GM19035 (cell line): ENCODE measurements around the gene NPTN.

Experiments used
- ATAC-seq: cut with Tn5 transposase; IDR thresholded peaks from one replicate; pipeline ENCODE4 v1.9.1; 2021; ENCODE audit not compliant: unreplicated experiment

NPTN gene

GRCh38 chr15:73633991-73634495 lies 854 bp upstream of the NPTN start:
- no peak for ATAC-seq

- no peak for ATAC-seq
Measured at GRCh38 chr15:73632670-73633058, 525 bp downstream of the NPTN start.

DNA sequence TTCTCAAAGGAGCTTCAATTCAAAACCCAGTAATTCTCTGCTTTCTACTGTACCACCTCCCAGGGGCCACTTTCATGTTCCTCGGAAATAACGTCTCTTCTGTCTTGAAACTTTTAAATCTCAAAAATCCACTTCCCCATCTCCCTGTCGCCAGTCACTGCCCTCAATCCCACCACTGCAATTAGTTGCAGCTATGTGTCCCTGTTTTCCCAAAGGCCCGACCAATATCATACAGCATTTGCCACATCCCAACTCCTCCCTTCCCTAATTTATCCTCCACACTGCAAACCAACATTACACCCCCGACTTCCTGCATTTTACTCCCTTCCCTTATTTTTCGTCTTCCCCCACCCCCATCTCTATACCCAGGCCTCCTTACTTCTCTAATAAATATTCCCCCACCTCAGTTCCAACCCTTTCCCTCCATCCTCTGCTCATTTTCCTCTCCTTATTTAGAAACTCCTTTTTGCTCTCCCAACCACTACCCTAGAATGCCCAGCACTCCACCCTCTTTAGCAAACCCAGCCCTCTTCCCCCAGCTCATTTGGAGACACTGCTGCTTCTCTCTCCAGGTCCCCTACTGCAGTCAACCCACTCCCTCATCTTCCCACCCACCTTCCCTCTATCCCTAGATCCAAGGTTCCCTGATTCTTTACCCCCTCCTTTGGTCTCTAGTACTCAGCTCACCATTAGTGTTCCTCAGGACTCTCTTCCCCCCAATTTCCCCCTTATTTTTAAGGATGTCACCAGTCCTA lies 1.1 kb downstream of the NPTN start:
- ATAC-seq = no peak

GRCh38 chr15:73630921-73631362 lies 2.2 kb downstream of the NPTN start:
- no peak for ATAC-seq

- ATAC-seq = no peak
Measured at GRCh38 chr15:73629798-73630429, 3.3 kb downstream of the NPTN start.

GRCh38 chr15:73628976-73629797 lies 4.0 kb downstream of the NPTN start:
- no peak for ATAC-seq

GRCh38 chr15:73628102-73628501 lies 5.1 kb downstream of the NPTN start:
- no peak for ATAC-seq

DNA sequence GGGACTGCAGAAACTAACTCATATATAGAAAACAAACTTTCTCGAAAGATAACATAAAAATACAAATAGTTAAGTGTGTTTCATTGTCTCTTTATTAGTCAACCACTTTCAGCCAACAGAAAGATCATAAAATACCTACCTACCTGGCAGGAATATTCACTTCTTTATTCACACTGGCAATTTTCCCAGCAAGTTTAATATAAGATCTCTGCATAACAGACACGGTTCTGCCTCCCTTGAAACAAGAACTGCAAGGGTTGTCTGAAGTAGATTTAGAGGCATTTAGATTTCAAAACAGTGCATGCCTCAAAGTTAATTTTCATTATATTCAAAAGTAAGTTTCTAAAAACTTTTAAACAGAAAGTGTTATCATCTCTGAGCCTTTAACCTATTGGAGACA lies 7.1 kb downstream of the NPTN start:
- no peak for ATAC-seq

DNA sequence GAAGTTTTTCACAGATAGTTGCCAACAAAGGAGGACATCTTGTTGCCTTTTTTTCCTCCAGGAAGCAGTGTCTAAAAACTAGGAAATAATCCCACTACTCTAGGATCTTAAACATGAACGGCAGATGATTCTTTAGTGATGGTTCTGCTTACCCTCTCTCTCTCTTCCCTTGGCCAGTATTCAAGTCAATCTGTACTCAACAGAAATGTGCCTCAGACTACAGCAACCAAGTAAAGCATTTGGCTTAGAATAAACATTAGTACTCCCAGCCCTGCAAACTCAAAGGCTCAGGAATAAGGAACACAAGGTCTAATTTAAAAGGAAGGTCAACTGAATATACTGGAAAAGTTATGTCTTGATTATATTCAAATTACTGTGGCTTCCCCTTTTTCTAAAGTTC lies 8.7 kb downstream of the NPTN start:
- no peak for ATAC-seq

GRCh38 chr15:73621286-73621826 lies 11.8 kb downstream of the NPTN start:
- no peak for ATAC-seq

DNA sequence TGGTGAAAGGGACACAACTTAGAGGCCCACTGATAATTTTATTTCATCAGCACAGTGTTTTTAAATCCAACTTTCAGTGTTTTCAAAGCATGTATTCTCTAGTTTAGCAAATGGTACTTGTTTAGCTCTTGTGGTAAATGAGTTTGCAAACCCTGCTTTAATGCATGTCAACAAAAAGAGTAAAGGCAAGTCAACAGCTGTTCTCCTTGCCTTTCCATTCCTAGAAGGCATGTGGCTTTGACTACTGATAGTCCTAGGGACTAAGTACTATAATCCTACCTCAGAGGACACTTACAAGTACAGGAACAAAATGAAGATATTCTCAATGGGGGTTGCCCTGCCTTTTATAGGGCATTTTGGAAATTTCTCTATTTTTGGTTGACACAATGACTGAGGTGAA lies 13.1 kb downstream of the NPTN start:
- ATAC-seq = no peak

DNA sequence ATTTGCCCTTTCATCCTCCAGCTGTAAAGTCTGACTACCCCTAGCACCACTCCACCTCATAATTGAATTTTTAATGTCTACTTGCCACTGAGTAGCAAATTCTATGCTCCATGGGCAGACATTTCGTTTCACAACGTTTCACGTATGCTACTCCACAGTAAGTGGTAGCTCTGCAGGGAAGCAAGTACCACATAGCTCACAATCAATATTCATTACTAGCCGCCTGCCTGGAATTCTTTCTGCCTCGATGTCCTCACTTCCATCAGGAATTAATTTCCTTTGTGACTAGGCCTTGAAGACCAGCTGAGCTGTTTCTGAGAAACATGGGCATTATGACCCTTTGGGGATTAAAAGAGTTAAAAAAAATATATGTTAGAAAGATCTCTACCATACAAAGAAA lies 15.3 kb downstream of the NPTN start:
- no peak for ATAC-seq

DNA sequence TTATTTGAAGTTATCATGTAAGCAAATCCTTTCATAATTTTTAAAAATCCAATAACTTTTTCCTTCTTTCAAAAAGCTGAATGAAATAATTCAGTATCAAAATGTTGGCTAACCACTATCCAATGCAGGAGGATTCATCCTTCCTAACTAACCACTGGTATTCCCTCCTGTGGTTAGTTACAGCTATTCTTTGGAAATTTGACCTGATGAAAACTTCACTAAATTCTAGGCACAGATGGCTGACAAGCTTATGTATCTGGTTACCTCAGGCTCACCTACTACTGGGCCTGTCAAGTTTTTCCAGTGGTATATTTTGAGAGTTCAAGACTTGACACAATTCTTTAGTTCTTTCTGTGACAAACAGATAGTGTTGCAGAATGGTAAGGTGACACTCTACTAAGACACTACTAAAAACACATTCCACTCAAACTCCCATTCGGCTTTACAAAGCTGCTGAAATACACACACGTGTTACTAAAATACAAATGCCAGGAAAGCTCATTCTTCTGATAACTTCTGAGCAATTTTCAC lies 15.8 kb downstream of the NPTN start:
- no peak for ATAC-seq

GRCh38 chr15:73608941-73609340 lies 24.2 kb downstream of the NPTN start:
- no peak for ATAC-seq

GRCh38 chr15:73608475-73608874 lies 24.7 kb downstream of the NPTN start:
- no peak for ATAC-seq

- ATAC-seq = no peak
Measured at GRCh38 chr15:73607843-73608242, 25.3 kb downstream of the NPTN start.

GRCh38 chr15:73607405-73607804 lies 25.8 kb downstream of the NPTN start:
- no peak for ATAC-seq

DNA sequence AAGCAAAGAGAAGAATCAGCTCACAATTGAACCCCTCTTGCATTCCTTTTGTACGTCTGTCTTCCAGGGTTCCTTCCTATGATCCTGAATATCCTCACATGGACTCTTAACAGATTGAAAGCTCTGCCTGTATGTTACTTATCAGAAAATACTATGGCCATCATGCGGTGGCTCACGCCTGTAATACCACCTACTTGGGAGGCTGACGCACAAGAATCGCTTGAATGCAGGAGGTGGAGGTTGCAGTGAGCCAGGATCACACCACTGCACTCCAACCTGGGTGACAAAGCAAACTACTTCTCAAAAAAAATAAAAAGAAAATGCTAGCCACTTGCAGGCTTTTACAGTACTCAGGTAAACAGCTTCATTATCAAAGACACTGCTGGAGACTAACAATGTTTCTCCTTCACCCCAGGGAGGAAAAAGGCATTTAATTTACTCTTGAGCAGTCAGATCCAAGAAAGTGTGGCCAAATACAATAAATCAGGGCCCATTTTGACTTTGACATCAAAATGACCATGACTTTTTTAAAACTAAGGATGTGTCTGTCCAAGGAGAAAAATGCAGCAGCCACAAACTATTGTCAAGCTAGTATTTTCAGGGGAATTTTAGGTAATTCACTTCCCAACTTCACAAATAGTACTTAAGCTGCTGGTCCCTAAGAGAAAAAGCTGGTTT lies 27.3 kb downstream of the NPTN start:
- ATAC-seq = no peak

DNA sequence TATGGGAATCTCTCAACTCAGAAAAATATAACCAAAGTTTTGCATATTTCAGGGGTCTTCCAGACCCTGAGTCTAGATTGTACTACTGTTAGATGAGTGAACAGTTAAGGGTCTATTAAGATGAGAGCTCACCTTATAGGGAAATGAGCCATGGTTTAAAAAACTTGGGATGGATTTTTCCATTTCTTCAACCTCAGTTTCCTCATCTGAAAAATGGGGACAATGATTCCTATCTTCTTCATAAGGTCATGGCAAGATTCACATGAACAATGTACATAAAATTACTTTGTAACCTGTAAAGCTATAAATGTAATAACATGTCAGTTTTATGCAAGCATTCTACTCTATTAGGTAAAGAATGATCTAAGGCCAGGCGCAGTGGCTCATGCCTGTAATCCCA lies 28.7 kb downstream of the NPTN start:
- ATAC-seq = no peak

DNA sequence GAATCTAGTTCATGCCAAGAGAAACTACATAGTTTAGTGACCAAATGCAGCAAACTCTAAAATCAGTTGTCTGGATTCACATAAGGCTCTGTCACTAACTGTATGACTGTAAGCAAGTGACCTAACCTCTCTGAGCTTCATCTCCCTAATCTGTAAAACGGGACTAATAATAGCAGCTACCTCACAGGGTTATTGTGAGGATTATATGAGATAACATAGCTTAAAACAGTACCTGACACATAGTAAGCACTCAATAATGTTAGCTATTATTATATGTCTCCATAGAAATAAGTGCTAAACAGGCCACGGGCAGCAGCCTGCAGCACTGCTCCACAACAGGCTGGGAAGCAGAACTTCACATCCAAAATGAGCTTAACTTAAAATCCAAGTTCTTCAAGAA lies 30.2 kb downstream of the NPTN start:
- no peak for ATAC-seq

- no peak for ATAC-seq
Measured at GRCh38 chr15:73602446-73602843, 30.7 kb downstream of the NPTN start.
